GM12865 (cell line): ENCODE results near the gene TMEM263.

Source experiments
- DNase-seq: peaks from one replicate; pipeline ENCODE4 v3.0.0; 2010; ENCODE audit warnings: low read depth
- H3K4me3 ChIP-seq: 2 replicates; pipeline ENCODE4 v1.5.1; 2011; ENCODE audit warnings: mild to moderate bottlenecking, low read depth, low read length, control low read depth
- TF ChIP-seq, protein P1 (sequence below): IDR thresholded peaks from 2 replicates; pipeline ENCODE4 v1.5.1; 2011; ENCODE audit warnings: low read length, control low read depth, low read depth, inconsistent platforms; ENCODE audit not compliant: insufficient read depth; ENCODE audit errors: missing control alignments

Gene TMEM263

GRCh38 chr12:106962286-106962685, 6.6 kb downstream of the TMEM263 start:
- no peak overlapping the region for H3K4me3 ChIP-seq
- TF ChIP-seq, protein P1, sequence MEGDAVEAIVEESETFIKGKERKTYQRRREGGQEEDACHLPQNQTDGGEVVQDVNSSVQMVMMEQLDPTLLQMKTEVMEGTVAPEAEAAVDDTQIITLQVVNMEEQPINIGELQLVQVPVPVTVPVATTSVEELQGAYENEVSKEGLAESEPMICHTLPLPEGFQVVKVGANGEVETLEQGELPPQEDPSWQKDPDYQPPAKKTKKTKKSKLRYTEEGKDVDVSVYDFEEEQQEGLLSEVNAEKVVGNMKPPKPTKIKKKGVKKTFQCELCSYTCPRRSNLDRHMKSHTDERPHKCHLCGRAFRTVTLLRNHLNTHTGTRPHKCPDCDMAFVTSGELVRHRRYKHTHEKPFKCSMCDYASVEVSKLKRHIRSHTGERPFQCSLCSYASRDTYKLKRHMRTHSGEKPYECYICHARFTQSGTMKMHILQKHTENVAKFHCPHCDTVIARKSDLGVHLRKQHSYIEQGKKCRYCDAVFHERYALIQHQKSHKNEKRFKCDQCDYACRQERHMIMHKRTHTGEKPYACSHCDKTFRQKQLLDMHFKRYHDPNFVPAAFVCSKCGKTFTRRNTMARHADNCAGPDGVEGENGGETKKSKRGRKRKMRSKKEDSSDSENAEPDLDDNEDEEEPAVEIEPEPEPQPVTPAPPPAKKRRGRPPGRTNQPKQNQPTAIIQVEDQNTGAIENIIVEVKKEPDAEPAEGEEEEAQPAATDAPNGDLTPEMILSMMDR, result no peak
- DNase-seq, result no peak

GRCh38 chr12:106964526-106964925, 8.8 kb downstream of the TMEM263 start:
- TF ChIP-seq, protein P1, result no peak
- DNase-seq, result no peak
- no peak overlapping the region for H3K4me3 ChIP-seq

DNA sequence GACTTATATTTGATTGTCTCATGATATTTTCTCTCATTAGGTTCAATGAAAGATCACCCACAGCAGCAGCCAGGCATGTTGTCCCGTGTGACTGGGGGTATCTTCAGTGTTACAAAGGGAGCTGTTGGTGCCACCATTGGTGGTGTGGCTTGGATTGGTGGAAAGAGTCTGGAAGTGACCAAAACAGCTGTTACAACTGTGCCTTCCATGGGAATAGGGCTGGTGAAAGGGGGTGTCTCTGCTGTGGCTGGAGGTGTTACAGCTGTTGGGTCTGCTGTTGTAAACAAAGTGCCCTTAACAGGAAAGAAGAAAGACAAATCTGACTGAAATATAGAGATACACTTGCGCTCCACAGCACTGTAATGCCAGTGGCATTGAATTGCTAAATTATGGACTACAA, 15.4 kb downstream of the TMEM263 start:
- no peak overlapping the region for H3K4me3 ChIP-seq
- TF ChIP-seq, protein P1, result no peak
- DNase-seq, result no peak

GRCh38 chr12:106973545-106973944, 17.8 kb downstream of the TMEM263 start:
- no peak overlapping the region for H3K4me3 ChIP-seq
- no peak for DNase-seq
- TF ChIP-seq, protein P1, result no peak

- H3K4me3 ChIP-seq, result no peak overlapping the region
- TF ChIP-seq, protein P1, result no peak
- DNase-seq, result peak; percentile 46
These were observed 18.8 kb downstream of the TMEM263 start for GRCh38 chr12:106974511-106974910.

GRCh38 chr12:106975098-106975497, 19.4 kb downstream of the TMEM263 start:
- TF ChIP-seq, protein P1, result no peak
- no peak overlapping the region for H3K4me3 ChIP-seq
- no peak for DNase-seq

DNA sequence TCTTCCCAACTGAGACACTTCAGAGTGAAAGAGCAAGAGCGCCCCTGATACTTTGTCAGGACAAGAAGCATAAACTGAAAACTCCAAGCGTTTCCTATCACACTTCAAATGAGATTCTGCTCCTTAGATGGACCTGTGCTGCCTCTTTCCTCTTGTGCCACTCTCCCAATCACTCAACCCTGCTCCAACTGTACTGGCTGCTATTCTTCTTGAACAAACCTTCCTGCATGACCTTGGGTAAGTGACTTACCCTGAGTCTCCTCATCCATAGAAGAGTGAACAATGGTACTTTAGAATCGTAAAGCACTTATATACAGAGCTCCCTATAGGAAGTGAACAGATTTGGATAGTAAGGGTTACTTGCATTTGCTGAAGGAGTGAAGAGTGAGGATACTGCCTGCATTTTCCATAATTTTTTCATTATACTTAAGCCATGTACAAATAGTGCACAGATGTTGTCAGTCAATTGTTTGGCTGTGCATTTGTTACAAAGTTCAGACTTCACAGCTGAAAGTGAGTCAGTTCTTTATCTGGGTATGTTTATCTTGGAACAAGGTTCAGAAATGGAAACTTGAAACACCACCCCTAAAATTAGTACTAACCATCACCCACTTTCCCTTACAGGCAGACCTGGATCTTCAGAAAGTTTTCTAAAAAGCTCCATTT, 20.4 kb downstream of the TMEM263 start:
- no peak for DNase-seq
- no peak overlapping the region for H3K4me3 ChIP-seq
- TF ChIP-seq, protein P1, result no peak
